CD4-positive, alpha-beta memory T cell (primary cell): ENCODE measurements around the gene PSMC3IP. TPM values are rescaled to one million over a fixed set of nuclear protein-coding genes. Genes with fewer than 3 reads are reported as not detected.

ENCODE experiments used
- CTCF ChIA-PET: fragments of 350-600 bp; sonication (Branson Sonifier 250); formaldehyde crosslinking; loops from one replicate; lab custom pipeline; 2021; ENCODE audit warnings: inconsistent platforms; ENCODE audit not compliant: partially characterized antibody; lab: Charles Lee
- POLR2A ChIA-PET: fragments of 350-600 bp; sonication (Branson Sonifier 250); formaldehyde crosslinking; loops from one replicate; lab custom pipeline; 2021; ENCODE audit not compliant: partially characterized antibody; lab: Charles Lee
- DNase-seq, 5 donors: peaks; one replicate each; pipeline versions ENCODE4 v3.0.0 to v3.0.0-alpha.2; 2020 to 2022; ENCODE audit warnings: mixed read lengths in 1 of 5
- H3K27ac ChIP-seq: one replicate; pipeline ENCODE4 v1.7.0; 2013; ENCODE audit warnings: low read depth, low read length
- H3K27me3 ChIP-seq: 2 replicates; pipeline ENCODE4 v1.7.0; 2013; ENCODE audit warnings: mild to moderate bottlenecking, low read length, moderate library complexity; ENCODE audit not compliant: insufficient read depth
- H3K36me3 ChIP-seq: 2 replicates; pipeline ENCODE4 v1.7.0; 2013; ENCODE audit warnings: mild to moderate bottlenecking, low read length, moderate library complexity; ENCODE audit not compliant: insufficient read depth
- H3K4me1 ChIP-seq: 2 replicates; pipeline ENCODE4 v1.7.0; 2013; ENCODE audit warnings: mild to moderate bottlenecking, low read length, moderate library complexity; ENCODE audit not compliant: insufficient read depth
- H3K4me3 ChIP-seq, 2 donors: one replicate each; pipeline ENCODE4 v1.7.0; 2013; ENCODE audit warnings: low read length in 2 of 2, mild to moderate bottlenecking in 1 of 2
- H3K9me3 ChIP-seq, 2 donors: one replicate each; pipeline ENCODE4 v1.7.0; 2013; ENCODE audit warnings: low read length in 2 of 2, control low read depth in 1 of 2; ENCODE audit not compliant: control insufficient read depth in 1 of 2
- H3K27ac Mint-ChIP-seq, 7 donors: one replicate each; pipeline ENCODE4 v1.8.0; 2020 to 2021; ENCODE audit warnings: mixed read lengths in 7 of 7, mild to moderate bottlenecking in 6 of 7, inconsistent platforms in 3 of 7, moderate library complexity in 3 of 7
- H3K27me3 Mint-ChIP-seq, 2 donors: one replicate each; pipeline ENCODE4 v1.8.0; 2020 to 2021; ENCODE audit warnings: mixed read lengths in 2 of 2
- H3K36me3 Mint-ChIP-seq, 2 donors: one replicate each; pipeline ENCODE4 v1.8.0; 2020 to 2021; ENCODE audit warnings: mixed read lengths in 2 of 2, inconsistent platforms in 1 of 2, mild to moderate bottlenecking in 1 of 2
- H3K4me1 Mint-ChIP-seq, 4 donors: one replicate each; pipeline ENCODE4 v1.8.0; 2020 to 2021; ENCODE audit warnings: mixed read lengths in 4 of 4, mild to moderate bottlenecking in 1 of 4
- H3K4me3 Mint-ChIP-seq, 8 donors: one replicate each; pipeline ENCODE4 v1.8.0; 2020 to 2021; ENCODE audit warnings: mixed read lengths in 8 of 8, mild to moderate bottlenecking in 7 of 8, moderate library complexity in 6 of 8, inconsistent platforms in 3 of 8
- H3K9me3 Mint-ChIP-seq, 8 donors: one replicate each; pipeline ENCODE4 v1.8.0; 2020 to 2021; ENCODE audit warnings: mixed read lengths in 8 of 8, mild to moderate bottlenecking in 5 of 8, inconsistent platforms in 3 of 8, moderate library complexity in 1 of 8
- intact Hi-C: fragments of 100-400 bp; cut with micrococcal nuclease; formaldehyde crosslinking; loops from one replicate; pipeline ENCODE4 v1.15.1; 2023
- polyA plus RNA-seq, 2 donors: library from polyadenylated mRNA; unstranded; fragments of 300-500 nt; fragmentation: Illumina TruSeq; gene quantifications; one replicate each; pipeline ENCODE4 v1.2.3, GENCODE V29; 2021
- total RNA-seq, 2 experiments: library from RNA; stranded (reverse); gene quantifications; one replicate each; pipeline ENCODE4 v1.2.3, GENCODE V29; 2021

Gene PSMC3IP
- total and polyA plus RNA-seq, 4 experiments from 2014 or later: 0.93 to 4.5 (median 2.6) TPM

DNA sequence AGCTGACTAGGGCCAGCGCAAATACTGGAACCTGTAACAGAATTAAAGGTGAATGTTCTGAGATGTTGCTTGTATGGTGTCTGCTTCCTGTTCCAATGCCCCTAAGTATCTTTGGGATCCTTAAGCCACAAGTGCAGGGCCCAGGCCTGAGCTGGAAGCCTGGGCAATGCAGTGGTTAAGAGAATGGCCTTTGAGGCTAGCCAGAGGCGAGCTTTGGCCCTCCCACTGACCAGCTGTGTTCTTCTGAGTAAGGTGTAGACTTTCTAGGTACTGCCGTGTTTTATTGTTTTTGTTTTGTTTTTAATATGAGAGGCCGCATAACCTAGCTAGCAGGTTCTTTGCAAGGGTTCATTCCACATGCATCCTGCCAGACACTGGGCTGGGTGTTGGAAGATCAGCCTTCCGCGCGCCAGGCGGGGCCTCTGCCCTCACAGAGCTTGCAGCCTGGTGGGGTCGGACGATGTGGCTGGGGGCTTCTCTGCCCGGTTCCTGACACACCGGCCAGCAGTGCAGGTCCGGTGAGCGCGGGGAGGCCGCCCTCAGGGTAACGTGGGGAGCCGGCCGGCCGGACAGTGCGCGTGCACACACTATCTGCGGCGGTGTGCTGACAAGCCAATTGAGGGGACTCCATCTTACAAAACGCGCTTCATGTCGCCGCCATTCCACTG lies 11.2 kb downstream of the PSMC3IP start:
- H3K27ac ChIP-seq: peak overlapping the region; percentile 79
- Mint-ChIP-seq H3K4me3 (peak overlapping the region; percentile 94 to 98 (median 96)), H3K27ac (peak overlapping the region; percentile 95 to 98 (median 96)), H3K36me3 (peaks cover 18 to 61% of the 10 kb centered on the region in 2 donors), H3K27me3 (no peaks in the 10 kb centered on the region), H3K4me1 (peaks cover 16 to 72% (median 48%) of the 10 kb centered on the region in 4 donors), H3K9me3 (peaks cover 0 to 1% (median 0%) of the 10 kb centered on the region in 8 donors)
- DNase-seq: peak in 1 of 5 donors; percentile 11
- H3K4me3 ChIP-seq: peak overlapping the region; percentile 89 to 97
- H3K27me3 ChIP-seq: no peaks in the 10 kb centered on the region
- POLR2A ChIA-PET: interaction anchor here (1.0 to 6.3 kb wide), 8 partner anchors 12 to 795 kb away, joined by 3 to 73 read pairs (median 7); partner anchors contain the start of genes NAGLU, PSMC3IP, RETREG3 and TUBG1
- peaks cover 62% of the 10 kb centered on the region for H3K4me1 ChIP-seq
- H3K9me3 ChIP-seq: no peaks in the 10 kb centered on the region
- intact Hi-C loops: no loop called here
- peaks cover 51% of the 10 kb centered on the region for H3K36me3 ChIP-seq
- CTCF ChIA-PET: interaction anchor here (0.8 to 4.5 kb wide), 4 partner anchors 12 to 108 kb away, joined by 3 to 37 read pairs (median 4); partner anchors contain the start of gene PSMC3IP

DNA sequence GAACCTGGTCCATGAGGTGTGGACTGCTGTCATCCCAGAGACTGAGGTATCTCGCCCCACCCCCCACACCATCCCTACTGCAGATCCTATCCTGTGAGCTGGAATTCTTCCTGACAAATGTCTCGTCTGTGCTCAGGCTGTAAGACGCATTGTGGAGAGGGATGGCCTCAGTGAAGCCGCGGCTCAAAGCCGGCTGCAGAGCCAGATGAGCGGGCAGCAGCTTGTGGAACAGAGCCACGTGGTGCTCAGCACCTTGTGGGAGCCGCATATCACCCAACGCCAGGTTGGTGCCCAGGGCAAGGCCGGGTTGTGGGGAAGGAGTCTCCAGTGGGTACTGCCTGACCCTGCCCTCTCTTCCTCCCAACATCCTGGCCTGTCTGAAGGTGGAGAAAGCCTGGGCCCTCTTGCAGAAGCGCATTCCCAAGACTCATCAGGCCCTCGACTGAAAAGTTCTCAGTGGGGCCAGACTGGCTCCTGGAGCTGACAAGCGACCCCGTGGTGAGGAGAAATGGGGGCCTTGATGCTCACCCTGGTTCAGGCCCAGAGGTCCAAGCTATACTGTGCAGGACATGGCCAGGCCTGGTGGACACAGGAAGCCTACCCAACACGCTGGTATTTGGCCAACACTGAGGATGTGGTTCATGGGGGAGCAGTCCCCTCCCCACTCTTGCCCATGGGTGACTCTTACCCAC lies 11.9 kb downstream of the PSMC3IP start:
- no peaks in the 10 kb centered on the region for H3K9me3 ChIP-seq
- H3K4me1 ChIP-seq: peaks cover 63% of the 10 kb centered on the region
- intact Hi-C loops: no loop called here
- ChIA-PET POLR2A (interaction anchor here (1.0 to 6.3 kb wide), 6 partner anchors 11 to 48 kb away, joined by 3 to 73 read pairs (median 13); partner anchors contain the start of genes NAGLU, PSMC3IP, RETREG3 and TUBG1), CTCF (interaction anchor here (0.8 to 4.5 kb wide), 4 partner anchors 11 to 108 kb away, joined by 3 to 37 read pairs (median 4); partner anchors contain the start of gene PSMC3IP)
- H3K27ac ChIP-seq: peak overlapping the region; percentile 79
- Mint-ChIP-seq H3K27ac (peak overlapping the region in 6 of 7 donors; percentile 86 to 98 (median 96)), H3K27me3 (no peaks in the 10 kb centered on the region), H3K36me3 (peaks cover 11 to 54% of the 10 kb centered on the region in 2 donors), H3K4me3 (peak overlapping the region in 5 of 8 donors; percentile 94 to 97 (median 96)), H3K9me3 (peaks cover 0 to 2% (median 0%) of the 10 kb centered on the region in 8 donors), H3K4me1 (peaks cover 16 to 73% (median 49%) of the 10 kb centered on the region in 4 donors)
- H3K27me3 ChIP-seq: no peaks in the 10 kb centered on the region
- DNase-seq: no peak
- H3K4me3 ChIP-seq: no peak overlapping the region
- peaks cover 45% of the 10 kb centered on the region for H3K36me3 ChIP-seq

DNA sequence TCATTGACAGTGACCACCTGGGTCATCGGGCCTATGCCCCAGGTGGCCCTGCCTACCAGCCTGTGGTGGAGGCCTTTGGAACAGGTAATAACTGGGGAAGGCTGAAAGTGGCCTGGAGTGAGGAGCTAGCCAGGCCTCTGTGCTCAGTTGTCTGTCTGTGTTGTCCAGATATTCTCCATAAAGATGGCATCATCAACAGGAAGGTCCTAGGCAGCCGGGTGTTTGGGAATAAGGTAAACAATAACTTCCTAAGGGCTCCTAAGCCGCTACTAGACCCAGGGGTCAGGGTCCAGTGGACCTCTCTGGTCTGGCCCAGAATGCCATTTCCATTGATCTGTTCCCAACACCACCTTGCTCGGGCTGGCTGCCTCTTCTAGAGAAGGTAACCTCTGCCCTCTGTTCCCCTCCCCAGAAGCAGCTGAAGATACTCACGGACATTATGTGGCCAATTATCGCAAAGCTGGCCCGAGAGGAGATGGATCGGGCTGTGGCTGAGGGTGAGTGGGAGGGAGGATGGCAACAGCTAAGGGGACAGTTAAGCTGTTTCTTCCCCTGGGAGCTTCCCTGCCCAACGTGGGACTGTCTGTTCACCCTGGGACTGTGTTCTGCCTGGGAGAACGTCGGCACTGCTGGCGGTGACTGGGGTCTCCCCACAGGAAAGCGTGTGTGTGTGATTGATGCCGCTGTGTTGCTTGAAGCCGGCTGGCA lies 12.6 kb downstream of the PSMC3IP start:
- no peaks in the 10 kb centered on the region for H3K9me3 ChIP-seq
- H3K27ac ChIP-seq: no peak overlapping the region
- Mint-ChIP-seq H3K36me3 (peaks cover 8 to 47% of the 10 kb centered on the region in 2 donors), H3K27ac (peak overlapping the region in 4 of 7 donors; percentile 6 to 96 (median 30)), H3K9me3 (peaks cover 0 to 2% (median 0%) of the 10 kb centered on the region in 8 donors), H3K4me1 (peaks cover 16 to 71% (median 50%) of the 10 kb centered on the region in 4 donors), H3K27me3 (no peaks in the 10 kb centered on the region), H3K4me3 (peak overlapping the region in 5 of 8 donors; percentile 53 to 66 (median 59))
- ChIA-PET CTCF (interaction anchor here (1.3 to 4.5 kb wide), 3 partner anchors 10 to 17 kb away, joined by 3 to 37 read pairs (median 4); partner anchors contain the start of gene PSMC3IP), POLR2A (interaction anchor here (0.5 to 6.3 kb wide), 7 partner anchors 11 to 410 kb away, joined by 3 to 73 read pairs (median 7); partner anchors contain the start of genes NAGLU, PSMC3IP, RETREG3 and TUBG1)
- peaks cover 38% of the 10 kb centered on the region for H3K36me3 ChIP-seq
- DNase-seq: no peak
- intact Hi-C loops: no loop called here
- H3K4me1 ChIP-seq: peaks cover 63% of the 10 kb centered on the region
- H3K27me3 ChIP-seq: no peaks in the 10 kb centered on the region
- H3K4me3 ChIP-seq: no peak overlapping the region

DNA sequence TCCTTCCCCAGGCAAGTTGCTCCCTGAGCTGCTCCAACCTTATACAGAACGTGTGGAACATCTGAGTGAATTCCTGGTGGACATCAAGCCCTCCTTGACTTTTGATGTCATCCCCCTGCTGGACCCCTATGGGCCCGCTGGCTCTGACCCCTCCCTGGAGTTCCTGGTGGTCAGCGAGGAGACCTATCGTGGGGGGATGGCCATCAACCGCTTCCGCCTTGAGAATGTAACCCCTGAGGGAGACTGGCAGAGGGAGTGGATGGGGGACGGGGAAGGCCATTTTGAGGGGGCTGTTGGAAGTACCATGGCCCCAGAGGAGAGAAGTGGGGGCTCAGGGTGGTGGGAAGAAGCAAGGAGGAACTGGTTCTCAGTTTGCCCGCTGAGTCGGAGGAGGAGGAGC lies 13.6 kb downstream of the PSMC3IP start:
- ChIA-PET POLR2A (interaction anchor here (0.5 to 6.3 kb wide), 6 partner anchors 10 to 409 kb away, joined by 3 to 73 read pairs (median 6); partner anchors contain the start of genes NAGLU, PSMC3IP and RETREG3), CTCF (interaction anchor here (0.6 to 4.5 kb wide), 4 partner anchors 11 to 46 kb away, joined by 3 to 37 read pairs (median 6); partner anchors contain the start of gene PSMC3IP)
- peak overlapping the region in 7 of 8 donors; percentile 42 to 95 (median 79) for H3K4me3 Mint-ChIP-seq
- peaks cover 0 to 38% of the 10 kb centered on the region in 2 donors for H3K36me3 Mint-ChIP-seq
- H3K27me3 ChIP-seq: no peaks in the 10 kb centered on the region
- H3K9me3 ChIP-seq: no peaks in the 10 kb centered on the region
- intact Hi-C loops: loop anchor here (2.0 kb wide), 1 partner anchor 13 kb away; the partner anchor contains the start of gene PSMC3IP
- no peak overlapping the region for H3K4me3 ChIP-seq
- H3K36me3 ChIP-seq: peaks cover 28% of the 10 kb centered on the region
- peaks cover 55% of the 10 kb centered on the region for H3K4me1 ChIP-seq
- no peaks in the 10 kb centered on the region for H3K27me3 Mint-ChIP-seq
- H3K4me1 Mint-ChIP-seq: peaks cover 19 to 61% (median 44%) of the 10 kb centered on the region in 4 donors
- peaks cover 0 to 2% (median 0%) of the 10 kb centered on the region in 8 donors for H3K9me3 Mint-ChIP-seq
- H3K27ac ChIP-seq: no peak overlapping the region
- DNase-seq: no peak
- H3K27ac Mint-ChIP-seq: peak overlapping the region; percentile 41 to 96 (median 67)

DNA sequence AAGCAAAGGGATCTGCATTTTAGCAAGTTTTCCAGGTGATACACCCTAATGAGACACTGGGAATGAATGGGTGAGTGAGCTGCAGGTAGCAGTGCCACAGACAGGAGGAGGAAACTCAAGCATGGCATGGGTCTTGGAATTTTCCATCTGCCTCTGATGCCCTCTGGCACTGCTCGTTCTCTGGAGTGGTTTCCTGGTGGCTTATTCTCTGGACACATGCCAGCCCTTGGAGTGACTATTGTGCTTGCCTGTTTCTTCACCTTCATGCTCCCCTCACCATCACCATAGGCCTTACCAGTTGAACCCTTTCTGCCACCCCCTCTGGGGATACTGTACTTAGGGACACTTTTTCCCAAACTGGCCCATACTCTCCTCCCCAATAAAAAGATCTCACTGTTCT lies 14.0 kb downstream of the PSMC3IP start:
- Histone ChIP-seq H3K4me1 (peaks cover 51% of the 10 kb centered on the region), H3K27me3 (no peaks in the 10 kb centered on the region), H3K36me3 (peaks cover 24% of the 10 kb centered on the region), H3K9me3 (no peaks in the 10 kb centered on the region), H3K27ac (peak overlapping the region; percentile 85), H3K4me3 (peak overlapping the region in 1 of 2 donors; percentile 93)
- H3K9me3 Mint-ChIP-seq: peaks cover 0 to 2% (median 0%) of the 10 kb centered on the region in 8 donors
- intact Hi-C loops: loop anchor here (2.0 kb wide), 1 partner anchor 13 kb away; the partner anchor contains the start of gene PSMC3IP
- ChIA-PET CTCF (interaction anchor here (0.6 to 2.3 kb wide), 3 partner anchors 11 to 46 kb away, joined by 3 to 10 read pairs (median 3); partner anchors contain the start of gene PSMC3IP), POLR2A (interaction anchor here (1.0 to 6.3 kb wide), 3 partner anchors 9 to 45 kb away, joined by 3 to 73 read pairs (median 35); partner anchors contain the start of genes PSMC3IP and RETREG3)
- H3K4me3 Mint-ChIP-seq: peak overlapping the region; percentile 69 to 95 (median 92)
- DNase-seq: no peak
- peaks cover 0 to 34% of the 10 kb centered on the region in 2 donors for H3K36me3 Mint-ChIP-seq
- H3K27me3 Mint-ChIP-seq: no peaks in the 10 kb centered on the region
- H3K4me1 Mint-ChIP-seq: peaks cover 17 to 57% (median 41%) of the 10 kb centered on the region in 4 donors
- peak overlapping the region; percentile 41 to 96 (median 67) for H3K27ac Mint-ChIP-seq

DNA sequence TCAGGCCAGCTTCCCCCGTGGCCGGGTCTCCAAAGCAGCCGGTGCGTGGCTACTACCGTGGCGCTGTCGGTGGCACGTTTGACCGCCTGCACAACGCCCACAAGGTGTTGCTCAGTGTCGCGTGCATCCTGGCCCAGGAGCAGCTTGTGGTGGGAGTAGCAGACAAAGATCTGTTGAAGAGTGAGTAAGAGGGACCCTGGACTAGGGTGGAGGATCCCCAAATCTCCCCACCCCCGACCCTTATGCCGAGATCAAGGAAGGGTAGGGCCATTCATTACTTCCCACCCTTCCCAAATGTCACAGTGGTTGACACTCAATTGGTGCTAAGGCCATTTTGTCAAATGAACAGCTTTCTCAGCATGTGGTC lies 14.4 kb downstream of the PSMC3IP start:
- peak overlapping the region; percentile 6 to 98 (median 94) for H3K27ac Mint-ChIP-seq
- H3K4me3 Mint-ChIP-seq: peak overlapping the region; percentile 90 to 95 (median 92)
- peaks cover 0 to 32% of the 10 kb centered on the region in 2 donors for H3K36me3 Mint-ChIP-seq
- Histone ChIP-seq H3K27ac (peak overlapping the region; percentile 85), H3K4me1 (peaks cover 47% of the 10 kb centered on the region), H3K9me3 (no peaks in the 10 kb centered on the region), H3K36me3 (peaks cover 23% of the 10 kb centered on the region), H3K27me3 (no peaks in the 10 kb centered on the region), H3K4me3 (peak overlapping the region in 1 of 2 donors; percentile 93)
- DNase-seq: no peak
- H3K27me3 Mint-ChIP-seq: no peaks in the 10 kb centered on the region
- peaks cover 16 to 55% (median 40%) of the 10 kb centered on the region in 4 donors for H3K4me1 Mint-ChIP-seq
- intact Hi-C loops: loop anchor here (2.0 kb wide), 1 partner anchor 14 kb away; the partner anchor contains the start of gene PSMC3IP
- H3K9me3 Mint-ChIP-seq: peaks cover 0 to 2% (median 0%) of the 10 kb centered on the region in 8 donors
- CTCF ChIA-PET: interaction anchor here (0.6 to 2.3 kb wide), 3 partner anchors 12 to 45 kb away, joined by 3 to 10 read pairs (median 3); partner anchors contain the start of gene PSMC3IP
- POLR2A ChIA-PET: interaction anchor here (1.0 to 6.3 kb wide), 5 partner anchors 9 to 46 kb away, joined by 3 to 73 read pairs (median 7); partner anchors contain the start of genes NAGLU, PSMC3IP and RETREG3
